Astrocyte (in vitro differentiated cells and primary cell): Measurements from ENCODE around the gene TRHDE.

ENCODE experiments used
- CTCF ChIP-seq: IDR thresholded peaks from 2 replicates; pipeline ENCODE4 v1.5.1; 2011; ENCODE audit warnings: low read depth, mild to moderate bottlenecking, inconsistent platforms, low read length, moderate library complexity; ENCODE audit not compliant: insufficient read depth
- EZH2 ChIP-seq: IDR thresholded peaks from 2 replicates; pipeline ENCODE4 v1.6.1; 2012; ENCODE audit warnings: mild to moderate bottlenecking, low read length, inconsistent platforms; ENCODE audit not compliant: insufficient read depth

DNA sequence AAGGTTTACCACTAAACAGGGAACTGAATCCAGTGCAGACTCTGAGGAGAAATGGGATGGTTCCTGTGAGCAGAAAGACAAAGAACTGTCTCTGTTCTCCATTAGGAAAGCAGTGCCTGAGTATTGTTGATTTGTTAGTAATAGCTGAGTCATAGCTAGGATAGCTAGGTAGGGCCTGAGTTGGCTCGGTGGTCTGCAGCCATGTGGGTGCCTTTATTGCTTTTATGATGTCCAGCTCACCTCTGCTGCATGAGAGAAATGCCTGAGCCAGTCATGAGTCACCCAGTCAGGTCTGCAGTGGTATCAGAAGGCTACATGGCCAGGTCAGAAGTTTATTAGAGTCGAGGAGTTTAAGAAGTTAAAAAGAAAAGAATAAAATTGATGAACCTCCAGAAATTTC is 24.2 kb downstream of the TRHDE start:
- TF ChIP-seq CTCF: no peak
- no peak for TF ChIP-seq EZH2
